NCI-H510A (cell line): Measurements from ENCODE around the gene NPHP4.
"Not testable (repeated sequence)": the region's sequence is repeated elsewhere in the genome, so short reads cannot be mapped to it uniquely, and the experiment has no call there.

Source experiments
- DNase-seq: peaks from one replicate; lab custom pipeline; 2025; lab: John Stamatoyannopoulos, UW

The NPHP4 gene

DNA sequence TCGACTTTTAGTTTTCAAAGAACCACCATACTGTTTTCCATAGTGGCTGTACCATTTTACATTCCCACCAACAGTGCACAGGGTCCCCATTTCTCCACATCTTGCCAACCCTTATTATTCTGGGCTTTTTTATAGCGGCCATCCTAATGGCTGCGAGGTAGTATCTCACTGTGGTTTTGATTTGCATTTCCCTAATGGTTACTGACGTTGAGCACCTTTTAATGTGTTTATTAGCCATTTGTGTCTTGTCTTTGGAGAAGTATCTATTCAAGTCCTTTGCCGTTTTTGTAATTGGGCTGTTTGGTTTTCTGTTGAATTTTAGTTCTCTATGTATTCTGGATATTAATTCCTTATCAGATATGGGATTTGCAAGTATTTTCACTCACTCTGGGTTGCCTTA is 31.1 kb upstream of the NPHP4 start:
- no peak for DNase-seq

DNA sequence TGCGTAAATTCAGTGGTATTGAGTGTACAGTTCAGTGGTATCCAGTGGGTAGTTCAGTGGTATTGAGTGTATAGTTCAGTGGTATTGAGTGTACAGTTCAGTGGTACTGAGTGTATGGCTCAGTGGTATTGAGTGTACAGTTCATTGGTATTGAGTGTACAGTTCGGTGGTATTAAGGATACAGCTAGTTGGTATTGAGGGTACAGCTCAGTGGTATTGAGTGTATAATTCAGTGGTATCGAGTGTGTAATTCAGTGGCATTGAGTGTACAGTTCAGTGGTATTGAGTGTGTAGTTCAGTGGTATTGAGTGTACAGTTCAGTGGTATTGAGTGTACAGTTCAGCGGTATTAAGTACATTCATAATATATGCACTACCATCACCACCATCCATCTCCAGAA is 30.0 kb upstream of the NPHP4 start:
- no peak for DNase-seq

DNA sequence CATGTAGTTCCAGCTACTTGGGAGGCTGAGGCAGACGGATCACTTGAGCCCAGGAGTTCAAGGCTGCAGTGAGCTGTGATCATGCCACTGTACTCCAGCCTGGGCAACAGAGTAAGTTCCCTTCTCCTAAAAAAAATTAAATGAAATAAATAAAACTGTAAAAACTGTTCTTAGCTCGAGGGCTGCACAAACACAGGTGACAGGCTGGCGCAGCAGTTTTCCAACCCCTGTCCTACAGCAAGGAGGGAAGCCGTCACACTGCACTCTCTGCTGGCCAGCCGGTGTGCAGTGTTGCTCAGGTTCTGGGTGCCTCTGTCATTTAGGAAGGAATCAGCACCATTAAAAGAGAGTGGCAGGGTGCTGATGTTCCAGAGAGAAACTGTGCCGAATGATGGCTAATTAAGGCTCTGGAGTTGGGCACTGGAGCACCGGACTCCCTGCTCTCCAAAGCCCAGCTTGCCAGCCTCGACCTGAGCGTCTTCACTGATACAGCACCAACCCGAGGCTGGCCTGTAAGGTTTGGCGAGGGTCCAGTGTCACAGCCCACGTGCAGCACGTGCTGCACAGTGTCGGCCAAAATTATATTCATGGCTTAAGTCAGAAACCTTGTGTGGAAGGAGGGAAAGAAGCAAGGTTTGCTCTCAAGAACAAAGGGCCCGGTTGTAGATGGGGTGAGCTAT is 27.1 kb upstream of the NPHP4 start:
- no peak for DNase-seq

DNA sequence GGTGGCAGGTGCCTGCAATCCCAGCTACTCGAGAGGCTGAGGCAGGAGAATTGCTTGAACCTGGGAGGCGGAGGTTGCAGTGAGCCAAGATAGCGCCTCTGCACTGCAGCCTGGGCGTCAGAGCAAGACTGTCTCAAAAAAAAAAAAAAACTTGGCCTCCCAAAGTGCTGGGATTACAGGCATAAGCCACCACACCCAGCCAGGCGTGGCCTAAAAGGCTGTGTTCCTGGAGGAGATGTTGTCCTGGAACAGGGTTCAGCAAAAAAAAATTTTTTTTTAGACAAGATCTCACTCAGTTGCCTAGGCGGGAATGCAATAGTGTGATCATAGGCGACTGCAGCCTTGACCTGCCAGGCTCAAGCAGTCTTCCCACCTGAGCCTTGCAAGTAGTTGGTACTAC is 25.4 kb upstream of the NPHP4 start:
- DNase-seq, result not testable (repeated sequence)

DNA sequence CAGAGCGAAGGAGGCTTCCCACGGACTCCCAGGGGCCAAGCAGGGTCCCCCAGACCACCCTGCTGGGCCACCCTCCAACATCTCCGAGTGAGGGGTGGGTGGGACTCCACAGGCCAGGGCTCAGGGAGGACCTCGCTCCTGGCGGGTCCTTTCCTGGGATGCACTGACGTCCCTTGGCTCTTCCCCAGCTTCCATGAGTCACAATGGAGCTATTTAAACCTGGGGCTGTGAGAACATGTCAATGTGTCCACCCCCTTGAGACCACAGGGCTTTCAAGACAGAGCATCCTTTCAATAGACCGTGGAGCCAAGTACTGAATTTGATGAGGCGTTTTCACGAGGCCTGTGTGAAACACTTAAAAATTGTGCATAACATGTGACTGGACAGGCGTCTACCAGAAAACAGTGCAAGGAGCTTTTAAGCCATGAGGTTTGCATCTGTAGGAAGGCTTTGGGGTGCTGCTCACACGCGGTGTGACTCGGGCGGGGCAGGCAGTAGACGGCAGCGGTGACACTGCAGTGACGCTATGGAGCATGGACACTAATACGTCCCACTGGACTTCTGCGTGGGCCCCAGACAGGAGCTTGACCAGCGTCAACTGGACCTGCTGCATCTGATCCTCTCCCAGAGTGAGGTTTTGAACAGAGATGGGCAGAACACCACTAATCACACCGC is 24.1 kb upstream of the NPHP4 start:
- DNase-seq, result no peak

DNA sequence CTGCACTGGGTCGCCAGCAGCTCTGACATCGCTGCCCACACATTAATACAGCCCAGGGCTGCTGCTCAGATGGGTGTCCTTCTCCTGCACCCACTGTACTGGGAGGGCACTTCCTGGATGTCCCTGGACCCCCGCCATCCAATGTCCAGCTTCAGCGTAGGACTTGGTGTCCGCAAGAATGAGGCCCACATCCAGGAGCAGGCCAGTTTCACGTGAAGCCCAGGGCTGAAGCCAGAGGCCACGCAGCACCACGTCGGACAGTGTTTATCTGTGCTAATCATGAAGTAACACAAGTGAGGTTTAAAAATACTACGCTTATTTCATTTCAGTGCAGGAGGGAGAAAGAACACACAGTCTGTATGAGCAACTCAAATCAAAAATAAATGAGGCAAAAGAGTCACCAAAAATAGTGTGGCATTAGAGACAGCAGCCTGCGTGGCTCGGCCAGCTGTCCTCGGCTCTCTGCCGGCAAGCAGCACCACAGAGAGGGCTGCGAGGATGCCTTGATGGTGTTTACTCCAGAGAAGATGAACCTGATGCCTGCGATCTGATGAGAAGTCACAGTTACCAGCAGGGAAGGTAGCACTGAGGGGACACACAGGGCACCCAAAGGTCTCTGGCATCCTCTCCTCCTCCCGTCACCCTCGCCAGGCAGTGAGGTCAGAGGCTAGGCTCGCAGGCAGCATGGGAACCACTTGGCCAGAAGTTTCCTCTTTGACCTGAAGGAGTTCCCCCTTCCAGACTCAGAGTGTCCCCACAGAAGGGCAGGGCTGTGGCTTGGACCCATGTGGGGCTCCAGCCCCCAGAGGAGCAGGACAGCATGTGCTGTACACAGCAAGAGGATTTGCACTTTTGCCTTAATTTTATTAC is 22.1 kb upstream of the NPHP4 start:
- DNase-seq, result no peak

DNA sequence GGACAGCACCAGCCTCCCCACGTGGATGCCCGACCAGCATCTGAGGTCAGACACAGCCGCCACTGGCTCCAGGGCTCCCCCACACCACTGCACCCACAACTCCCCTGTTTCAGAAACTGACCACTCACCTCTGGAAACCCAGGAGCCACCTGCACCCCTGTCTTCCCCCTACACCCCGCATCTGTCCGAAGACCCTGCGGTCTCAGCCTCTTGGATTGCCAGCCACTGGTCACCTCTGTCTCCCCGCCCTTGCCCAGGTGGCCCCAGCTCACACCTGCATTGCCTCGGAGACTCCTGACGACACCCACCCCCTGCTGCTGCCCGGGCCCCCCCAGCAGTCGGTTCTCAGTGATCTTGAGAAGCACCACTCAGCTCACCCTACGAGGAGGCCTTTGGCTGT is 21.3 kb upstream of the NPHP4 start:
- DNase-seq, result no peak

DNA sequence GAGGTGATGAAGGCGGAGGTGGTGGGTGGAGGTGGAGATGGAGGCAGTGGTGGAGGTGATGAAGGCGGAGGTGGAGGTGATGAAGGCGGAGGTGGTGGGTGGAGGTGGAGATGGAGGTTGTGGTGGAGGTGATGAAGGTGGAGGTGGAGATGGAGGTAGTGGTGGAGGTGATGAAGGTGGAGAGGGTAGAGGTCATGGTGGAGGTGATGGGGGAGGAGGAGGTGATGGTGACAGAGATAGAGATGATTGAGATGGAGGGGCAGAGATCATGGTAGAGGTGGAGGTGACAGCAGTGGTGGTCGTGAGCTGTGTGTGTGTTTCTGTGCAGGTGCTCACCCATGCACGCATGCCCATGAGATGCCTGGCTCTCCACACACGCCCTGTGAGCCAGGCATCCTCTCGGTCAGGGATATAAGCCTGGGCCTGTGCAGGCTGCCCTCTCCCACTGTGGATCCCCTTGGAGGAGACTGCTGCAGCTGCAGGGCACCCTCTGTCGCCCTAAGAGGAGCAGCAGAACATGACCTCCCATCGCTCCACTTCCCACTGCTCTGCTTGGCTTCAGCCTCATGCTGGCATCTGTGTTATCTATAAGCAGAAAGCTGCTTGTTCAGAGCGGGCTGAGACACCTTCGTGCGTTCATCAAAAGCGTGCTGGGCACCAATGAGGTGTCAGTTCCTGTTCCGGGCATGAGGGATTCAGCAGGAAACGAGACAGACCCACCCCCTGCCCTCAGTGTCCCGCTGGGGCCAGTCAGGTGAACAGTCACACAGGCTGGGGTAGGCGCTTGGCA is 20.5 kb upstream of the NPHP4 start:
- no peak for DNase-seq

DNA sequence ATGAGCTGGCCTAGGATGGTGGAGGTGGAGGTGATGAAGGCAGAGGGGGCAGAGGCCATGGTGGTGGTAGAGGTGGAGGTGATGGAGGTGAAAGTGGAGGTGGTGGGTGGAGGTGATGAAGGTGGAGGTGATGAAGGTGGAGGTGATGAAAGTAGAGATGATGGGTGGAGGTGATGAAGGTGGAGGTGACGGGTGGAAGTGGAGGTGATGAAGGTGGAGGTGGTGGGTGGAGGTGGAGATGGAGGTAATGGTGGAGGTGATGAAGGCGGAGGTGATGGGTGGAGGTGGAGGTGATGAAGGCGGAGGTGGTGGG is 19.7 kb upstream of the NPHP4 start:
- no peak for DNase-seq

DNA sequence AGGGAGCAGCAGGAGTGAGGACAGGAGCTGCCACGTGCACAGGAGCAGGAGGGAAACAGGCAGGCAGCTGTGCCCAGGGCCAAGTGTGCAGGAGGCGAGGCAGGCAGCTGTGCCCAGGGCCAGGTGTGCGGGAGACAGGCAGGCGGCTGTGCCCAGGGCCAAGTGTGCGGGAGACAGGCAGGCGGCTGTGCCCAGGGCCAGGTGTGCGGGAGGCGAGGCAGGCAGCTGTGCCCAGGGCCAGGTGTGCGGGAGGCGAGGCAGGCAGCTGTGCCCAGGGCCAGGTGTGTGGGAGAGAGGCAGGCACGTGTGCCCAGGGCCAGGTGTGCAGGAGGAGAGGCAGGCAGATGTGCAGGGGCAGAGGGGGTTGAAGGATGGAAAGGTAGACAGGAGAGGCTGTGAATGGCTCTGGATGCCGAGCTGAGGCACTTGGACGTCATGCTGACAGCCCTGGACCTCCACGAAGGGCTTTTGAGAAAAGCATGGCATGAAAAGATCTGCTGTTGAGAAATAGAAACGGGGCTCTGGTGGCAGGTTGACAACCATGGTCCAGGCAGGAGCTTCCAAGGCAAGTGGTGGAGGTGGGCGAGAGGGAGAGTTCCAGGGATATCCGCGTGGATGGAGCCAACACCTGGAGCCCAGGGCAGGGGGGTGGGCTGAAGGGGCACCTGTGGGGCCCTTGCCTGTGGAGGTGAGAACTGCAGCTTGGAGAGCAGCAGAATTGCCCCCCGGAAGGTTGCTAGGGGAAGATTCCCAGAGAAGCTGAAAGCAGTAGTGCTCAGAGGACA is 19.1 kb upstream of the NPHP4 start:
- peak; percentile 84 for DNase-seq

DNA sequence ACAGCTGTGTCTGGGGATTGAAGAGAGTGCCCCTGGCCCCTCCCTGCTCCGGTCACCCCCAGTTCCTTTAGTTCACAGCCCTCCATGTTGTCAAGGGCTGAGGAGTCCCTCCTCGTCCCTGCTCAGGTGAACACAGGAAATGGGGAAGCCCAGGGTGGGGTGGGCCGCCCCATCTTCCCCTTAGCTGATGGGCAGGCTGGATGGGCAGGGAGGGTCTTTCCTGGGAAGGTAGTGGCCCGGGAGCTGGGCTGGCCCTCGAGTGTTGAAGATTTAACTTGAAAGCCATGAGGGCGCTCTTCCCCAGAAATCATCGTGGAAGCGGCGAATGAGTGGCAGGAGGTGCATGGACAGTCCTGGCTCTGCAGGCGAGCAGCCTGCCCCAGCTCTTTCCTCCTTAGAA is 18.3 kb upstream of the NPHP4 start:
- DNase-seq, result no peak

DNA sequence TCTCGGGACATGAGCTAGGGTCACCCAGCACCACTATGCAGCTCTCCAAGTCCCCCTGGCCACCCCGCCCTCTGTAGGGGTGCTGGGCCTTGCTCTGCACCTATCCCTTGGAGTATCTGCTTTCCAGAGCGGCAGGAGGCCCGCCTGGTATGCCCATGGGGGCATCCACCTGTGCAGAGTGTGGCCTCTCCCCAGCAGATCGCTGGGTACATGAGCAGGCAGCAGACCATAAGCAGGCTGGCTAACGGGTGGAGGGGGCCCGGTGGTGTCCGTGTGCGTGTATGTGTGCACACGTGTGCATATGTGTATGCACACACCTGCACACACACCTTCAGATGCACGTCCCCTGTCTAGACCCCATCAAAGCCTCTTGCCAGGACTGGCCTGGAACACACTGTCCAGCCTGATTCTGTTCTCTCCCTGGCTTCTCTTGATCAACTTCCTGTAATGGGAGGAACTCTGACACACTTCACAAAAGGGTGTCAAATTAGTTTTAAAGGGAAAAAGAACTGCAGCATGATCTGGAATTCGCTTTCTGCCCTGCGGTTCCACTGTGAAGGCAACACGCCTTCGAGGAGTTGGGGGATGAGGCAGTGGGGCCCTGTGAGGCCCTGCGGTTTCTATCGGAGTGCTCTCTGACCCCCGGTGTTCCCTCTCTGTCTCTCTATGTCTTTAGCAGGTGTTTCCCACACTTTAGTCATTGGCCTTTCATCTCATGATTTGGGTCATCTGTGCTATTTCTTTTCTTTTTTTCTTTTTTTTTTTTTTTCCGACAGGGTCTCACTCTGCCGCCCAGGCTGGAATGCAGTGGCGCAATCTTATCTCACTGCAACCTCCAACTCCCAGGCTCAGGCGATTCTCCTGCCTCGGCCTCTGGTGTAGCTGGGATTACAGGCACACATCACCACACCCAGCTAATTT is 17.2 kb upstream of the NPHP4 start:
- no peak for DNase-seq

DNA sequence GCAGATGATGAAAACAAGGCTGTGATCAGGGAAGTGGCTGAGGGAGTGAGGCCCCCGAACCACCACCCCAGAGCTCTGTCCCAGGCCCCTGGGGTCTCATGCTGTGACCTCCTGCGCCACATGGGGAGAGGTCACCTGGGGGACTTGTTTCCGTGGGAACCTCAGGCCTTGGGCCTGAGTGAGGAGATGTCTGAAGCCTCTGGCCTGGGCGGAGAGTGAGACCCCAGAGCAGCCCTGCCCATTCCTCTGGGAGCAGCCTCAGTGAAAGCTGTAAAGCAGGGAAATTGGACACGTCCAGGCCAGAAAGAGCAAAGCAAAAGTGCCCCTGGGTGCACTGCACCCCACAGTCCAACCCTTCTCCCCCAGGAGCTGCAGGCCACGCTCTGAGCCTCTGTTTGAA is 16.5 kb upstream of the NPHP4 start:
- DNase-seq, result no peak

DNA sequence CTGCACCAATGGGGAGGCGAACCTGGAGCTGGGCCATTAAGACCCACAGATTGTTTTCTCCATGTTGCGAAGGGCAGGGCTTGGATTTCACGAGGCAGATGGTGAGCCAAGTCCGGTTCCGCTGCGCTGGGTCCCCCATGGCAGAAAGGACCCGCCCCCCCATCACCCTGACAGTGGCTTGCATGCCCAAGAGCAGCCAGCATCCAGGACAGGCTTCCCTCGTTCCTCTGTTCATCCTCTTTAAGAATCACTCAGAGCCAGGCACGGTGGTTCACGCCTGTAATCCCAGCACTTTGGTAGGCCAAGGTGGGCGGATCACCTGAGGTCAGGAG is 15.8 kb upstream of the NPHP4 start:
- DNase-seq, result no peak

DNA sequence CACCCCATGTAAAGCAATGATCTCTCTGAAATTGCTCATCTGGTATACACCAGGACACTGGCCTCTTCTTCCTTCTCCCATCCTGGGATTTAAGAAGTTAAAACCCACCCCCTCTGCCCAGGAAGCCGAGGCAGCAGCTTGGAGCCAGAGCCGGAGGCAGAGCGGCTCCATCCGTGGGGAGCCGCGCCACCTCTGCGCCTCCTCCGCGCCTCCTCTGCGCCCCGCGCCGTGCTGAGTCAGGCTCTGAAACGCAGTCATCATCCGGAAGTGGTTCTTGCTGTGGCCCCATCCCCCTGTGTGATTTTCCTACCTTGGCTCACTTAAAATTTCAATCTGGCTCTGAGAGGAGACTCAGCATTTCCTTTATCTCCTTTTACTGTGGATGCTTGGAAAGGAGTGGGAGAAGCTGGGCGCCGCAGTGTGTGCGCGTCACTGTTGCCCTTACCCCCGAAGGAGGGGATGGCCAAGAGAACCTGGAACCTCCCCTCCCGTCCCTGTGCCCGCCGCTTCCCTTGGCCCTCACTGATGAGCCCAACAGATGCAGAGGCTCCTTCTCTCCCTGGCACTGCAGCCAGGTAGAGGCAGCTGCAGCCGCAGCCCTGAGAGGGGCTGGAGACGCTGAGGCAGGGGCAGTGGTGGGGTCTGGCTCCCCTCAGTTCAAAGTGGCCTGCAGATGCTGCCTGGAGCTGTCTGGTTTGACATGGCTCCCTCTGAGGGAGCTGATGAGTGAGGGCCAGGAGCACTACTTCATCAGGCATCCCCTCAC is 15.3 kb upstream of the NPHP4 start:
- DNase-seq, result no peak

DNA sequence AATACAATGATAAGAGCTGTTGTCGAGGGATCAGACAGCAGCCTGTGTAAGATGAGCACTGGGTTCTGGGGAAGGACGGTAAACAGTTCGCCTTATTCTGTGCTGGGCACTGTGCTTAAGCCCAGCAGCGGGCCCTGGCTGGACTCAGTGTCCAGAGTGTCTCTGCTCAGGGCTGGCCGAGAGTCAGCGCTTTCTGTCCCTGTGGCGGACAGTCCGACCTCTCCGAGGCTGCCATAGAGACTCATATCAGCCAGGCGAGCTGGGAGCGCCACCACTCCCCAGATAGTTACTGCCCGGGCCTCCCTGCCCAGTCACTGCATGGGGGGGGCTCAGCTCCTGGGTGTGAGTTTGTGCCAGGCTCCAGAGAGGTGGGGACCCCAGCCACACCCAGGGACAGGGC is 14.7 kb upstream of the NPHP4 start:
- no peak for DNase-seq

DNA sequence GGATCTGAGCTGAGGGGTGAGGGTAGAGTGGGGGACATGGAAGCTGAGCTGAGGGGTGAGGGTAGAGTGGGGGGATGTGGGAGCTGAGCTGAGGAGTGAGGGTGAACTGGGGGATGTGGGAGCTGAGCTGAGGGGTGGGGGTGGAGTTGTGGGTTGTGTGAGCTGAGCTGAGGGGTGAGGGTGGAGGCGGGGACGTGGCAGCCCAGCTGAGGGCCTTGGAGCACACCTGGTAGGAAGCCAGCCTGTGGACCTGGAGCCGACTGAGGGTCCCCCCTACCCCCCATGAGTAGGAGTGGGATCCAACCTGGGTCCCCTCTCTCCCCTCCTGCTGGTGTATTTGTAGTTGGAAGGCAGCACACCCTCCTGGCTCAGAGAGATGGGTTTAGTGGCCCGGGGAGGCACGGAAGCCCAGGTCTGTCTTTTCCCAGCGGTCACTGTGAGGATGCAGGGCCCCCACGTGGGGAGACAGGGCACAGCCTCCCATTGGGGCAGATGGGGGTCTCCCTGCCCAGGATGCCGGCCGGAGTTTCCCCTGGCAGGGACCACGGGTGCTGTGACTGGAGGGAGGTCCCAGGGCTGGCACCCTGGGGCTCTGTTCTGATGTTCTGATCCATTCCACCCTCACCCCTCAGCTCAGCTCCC is 13.2 kb upstream of the NPHP4 start:
- DNase-seq, result no peak

DNA sequence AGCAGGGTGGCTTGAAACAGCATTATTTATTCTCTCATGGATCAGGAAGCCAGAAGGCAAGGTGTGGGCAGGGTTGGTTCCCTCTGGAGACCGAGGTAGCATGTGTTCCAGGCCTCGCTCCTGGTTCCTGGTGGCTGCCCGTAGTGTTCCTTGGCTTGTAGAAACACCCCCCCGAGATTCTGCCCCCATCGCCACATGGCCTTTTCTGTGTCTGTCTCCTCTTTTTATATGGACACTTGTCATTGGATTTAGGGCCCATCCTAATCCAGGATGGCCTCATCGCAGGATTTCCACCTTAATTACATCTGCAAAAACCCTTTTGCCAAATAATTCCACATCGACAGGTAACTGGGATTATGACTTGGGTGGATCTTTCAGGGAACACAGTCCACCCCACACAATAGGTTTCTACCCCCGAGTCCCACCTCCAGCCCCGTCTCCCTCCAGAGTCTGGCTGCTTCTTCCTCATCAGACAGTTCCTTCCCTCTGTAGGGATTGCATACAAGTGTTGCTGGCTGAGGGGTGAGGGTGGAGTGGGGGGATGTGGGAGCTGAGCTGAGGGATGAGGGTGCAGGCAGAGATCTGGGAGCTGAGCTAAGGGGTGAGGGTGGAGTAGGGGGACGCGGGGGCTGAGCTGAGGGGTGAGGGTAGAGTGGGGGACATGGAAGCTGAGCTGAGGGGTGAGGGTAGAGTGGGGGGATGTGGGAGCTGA is 12.3 kb upstream of the NPHP4 start:
- no peak for DNase-seq
